Activated CD8-positive, alpha-beta memory T cell treated with anti-CD3 and anti-CD28 coated beads, Interleukin-2, amount 50 U/mL, for 24 hours (primary cell): ENCODE measurements around the gene NPFF.

ENCODE experiments used
- DNase-seq: peaks from one replicate; pipeline ENCODE4 v3.0.0-alpha.2; 2020; ENCODE audit errors: extremely low read depth

The NPFF gene

GRCh38 chr12:53476769-53477209 lies 30.5 kb downstream of the NPFF start:
- DNase-seq: no peak

- no peak for DNase-seq
Observed at GRCh38 chr12:53474819-53475218, 32.5 kb downstream of the NPFF start.

DNA sequence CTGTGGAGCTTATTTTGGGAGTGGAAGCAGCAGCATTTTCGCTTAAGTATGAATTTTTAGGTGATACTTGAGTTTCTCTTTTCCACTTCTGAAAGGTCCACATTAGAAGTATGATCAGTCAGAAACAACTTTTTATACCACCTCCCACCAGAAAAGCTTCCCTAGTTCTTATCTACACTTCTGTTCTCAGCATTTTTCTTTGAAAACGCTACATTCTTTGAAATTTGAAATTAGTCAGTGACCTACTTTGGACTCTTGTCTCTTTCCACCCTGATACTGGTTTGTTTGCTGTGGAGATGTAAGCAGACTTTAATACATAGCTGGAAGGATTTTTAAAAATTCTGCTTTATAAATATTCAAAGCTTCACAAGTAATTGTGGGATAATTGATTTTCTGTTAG lies 33.2 kb downstream of the NPFF start:
- DNase-seq: no peak

GRCh38 chr12:53472056-53472582 lies 35.2 kb downstream of the NPFF start:
- no peak for DNase-seq

GRCh38 chr12:53468282-53468681 lies 39.0 kb downstream of the NPFF start:
- DNase-seq: no peak

- no peak for DNase-seq
Observed at GRCh38 chr12:53467880-53468279, 39.4 kb downstream of the NPFF start.

DNA sequence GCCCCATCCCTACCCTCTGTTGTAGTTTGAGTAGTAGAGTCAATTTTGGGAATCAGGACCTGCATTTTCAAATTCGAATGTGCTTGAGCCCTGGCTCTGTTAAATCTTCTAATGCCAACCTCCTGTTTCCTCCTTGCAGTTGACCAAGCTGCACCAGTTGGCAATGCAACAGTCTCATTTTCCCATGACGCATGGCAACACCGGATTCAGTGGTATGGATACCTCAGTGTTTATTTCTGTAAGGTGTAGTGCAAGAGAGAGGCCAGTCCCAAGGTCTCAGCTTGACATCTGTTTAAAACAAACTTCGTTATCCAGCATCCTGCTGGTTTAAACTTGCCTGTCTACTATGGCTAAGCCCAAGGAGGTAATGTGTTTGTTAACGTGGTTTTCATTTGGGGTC lies 40.2 kb downstream of the NPFF start:
- no peak for DNase-seq

DNA sequence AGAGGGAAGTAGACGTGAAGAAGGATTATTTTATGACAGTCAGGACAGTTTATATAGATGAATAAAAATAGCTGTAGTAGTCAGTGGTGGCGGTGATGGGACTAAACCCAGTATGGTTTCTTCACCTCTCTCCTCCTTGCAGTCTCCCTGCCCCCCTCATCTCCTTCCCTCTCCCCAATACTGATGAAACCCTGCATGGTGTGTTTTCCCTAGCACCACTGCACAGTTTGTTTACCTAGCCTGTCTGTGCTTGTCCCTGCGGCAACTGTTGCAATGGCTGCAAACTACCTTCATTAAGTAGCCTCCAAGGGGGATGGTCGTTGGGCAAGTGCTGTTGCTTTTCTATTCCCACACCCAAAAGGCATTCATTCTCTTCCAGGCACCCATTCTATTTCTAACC lies 40.6 kb downstream of the NPFF start:
- DNase-seq: no peak

DNA sequence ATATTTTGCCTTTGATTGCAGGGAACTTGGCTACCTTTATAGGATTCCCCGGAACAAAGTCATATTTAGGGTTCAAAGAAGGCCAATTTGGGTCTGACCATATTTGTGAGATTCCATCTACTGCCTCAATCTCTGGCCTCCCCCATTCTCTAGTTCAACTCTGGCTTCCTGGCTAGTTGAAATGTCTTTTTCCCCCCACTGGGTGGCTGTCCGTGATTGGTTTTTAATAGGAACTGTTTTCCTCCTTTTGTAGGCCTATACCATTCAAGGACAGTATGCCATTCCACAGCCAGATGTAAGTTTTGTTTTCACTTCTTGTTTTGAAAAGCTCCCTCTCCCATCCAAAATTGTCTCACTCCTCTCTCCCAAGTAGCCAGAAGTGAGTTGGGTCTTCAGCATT lies 41.6 kb downstream of the NPFF start:
- no peak for DNase-seq

GRCh38 chr12:53464685-53465418 lies 42.4 kb downstream of the NPFF start:
- no peak for DNase-seq

- no peak for DNase-seq
Observed at GRCh38 chr12:53463802-53464560, 43.3 kb downstream of the NPFF start.

DNA sequence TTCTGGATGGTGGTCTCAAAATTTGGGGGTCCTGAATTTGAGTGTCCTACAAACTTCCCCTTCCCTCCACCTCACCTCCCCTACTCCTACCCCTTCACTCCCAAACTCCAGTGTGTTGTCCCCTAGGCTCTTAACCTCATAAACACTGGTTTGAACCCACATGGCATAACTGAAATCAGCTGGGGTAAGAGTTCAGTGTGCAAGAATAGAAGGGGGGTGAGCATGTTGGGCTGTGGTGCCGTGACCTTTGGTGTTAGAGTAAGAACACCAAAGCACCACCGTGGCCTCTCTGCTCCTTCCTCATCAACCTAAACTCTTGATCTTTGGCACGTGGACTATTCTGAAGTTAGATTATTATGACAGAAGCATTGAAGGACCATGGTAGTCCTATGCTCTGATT lies 44.3 kb downstream of the NPFF start:
- no peak for DNase-seq

DNA sequence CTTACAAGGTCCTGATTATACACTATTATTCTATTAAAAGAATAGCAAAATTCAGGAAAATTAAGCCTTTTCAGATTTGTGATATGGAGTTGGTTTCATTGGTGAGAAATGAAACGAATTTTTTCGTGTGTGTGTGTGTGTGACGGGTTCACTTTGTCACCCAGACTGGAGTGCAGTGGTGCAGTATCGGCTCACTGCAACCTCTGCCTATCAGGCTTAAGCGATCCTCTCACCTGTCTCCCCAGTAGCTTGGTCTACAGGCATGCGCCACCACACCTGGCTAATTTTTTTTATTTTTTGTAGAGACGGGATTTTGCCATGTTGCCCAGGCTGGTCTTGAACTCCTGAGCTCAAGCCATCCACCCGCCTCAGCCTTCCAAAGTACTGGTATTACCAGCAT lies 45.7 kb downstream of the NPFF start:
- DNase-seq: no peak

DNA sequence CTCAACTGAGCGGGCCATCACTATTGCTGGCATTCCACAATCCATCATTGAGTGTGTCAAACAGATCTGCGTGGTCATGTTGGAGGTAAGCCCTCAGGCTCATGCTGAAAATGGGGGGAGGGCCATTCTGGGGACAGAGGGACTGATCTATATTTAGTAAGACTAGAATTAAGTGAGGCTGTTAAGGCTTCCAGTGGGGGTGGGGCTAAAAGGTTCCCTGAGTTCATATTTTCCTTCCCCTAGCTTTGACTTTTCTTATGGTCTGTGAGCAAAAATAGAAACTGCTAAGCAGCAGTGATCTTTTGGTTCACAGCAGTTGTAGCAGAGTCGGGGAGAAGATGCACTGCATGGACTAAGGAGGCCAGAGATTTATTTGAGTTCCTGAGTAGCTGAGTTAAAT lies 46.2 kb downstream of the NPFF start:
- DNase-seq: no peak

DNA sequence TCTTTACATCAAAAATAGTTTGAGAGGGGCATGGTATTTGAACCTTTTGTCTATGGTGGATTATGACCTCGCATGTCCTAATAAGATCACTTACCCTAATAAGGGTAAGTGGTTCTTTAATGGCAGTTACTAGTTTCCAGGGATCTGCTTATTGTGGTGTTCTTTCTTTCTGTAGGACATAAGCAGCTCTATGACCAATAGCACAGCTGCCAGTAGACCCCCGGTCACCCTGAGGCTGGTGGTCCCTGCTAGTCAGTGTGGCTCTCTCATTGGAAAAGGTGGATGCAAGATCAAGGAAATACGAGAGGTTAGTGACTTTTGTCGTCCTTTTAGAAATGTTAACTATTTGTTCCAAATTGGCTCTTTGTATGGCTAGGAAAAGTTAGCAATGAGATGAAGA lies 48.2 kb downstream of the NPFF start:
- no peak for DNase-seq
